Effector CD8-positive, alpha-beta T cell (primary cell): ENCODE data around the gene LSR.

ENCODE experiments used
- DNase-seq: peaks from one replicate; lab custom pipeline; 2025; lab: John Stamatoyannopoulos, UW

The LSR gene

DNA sequence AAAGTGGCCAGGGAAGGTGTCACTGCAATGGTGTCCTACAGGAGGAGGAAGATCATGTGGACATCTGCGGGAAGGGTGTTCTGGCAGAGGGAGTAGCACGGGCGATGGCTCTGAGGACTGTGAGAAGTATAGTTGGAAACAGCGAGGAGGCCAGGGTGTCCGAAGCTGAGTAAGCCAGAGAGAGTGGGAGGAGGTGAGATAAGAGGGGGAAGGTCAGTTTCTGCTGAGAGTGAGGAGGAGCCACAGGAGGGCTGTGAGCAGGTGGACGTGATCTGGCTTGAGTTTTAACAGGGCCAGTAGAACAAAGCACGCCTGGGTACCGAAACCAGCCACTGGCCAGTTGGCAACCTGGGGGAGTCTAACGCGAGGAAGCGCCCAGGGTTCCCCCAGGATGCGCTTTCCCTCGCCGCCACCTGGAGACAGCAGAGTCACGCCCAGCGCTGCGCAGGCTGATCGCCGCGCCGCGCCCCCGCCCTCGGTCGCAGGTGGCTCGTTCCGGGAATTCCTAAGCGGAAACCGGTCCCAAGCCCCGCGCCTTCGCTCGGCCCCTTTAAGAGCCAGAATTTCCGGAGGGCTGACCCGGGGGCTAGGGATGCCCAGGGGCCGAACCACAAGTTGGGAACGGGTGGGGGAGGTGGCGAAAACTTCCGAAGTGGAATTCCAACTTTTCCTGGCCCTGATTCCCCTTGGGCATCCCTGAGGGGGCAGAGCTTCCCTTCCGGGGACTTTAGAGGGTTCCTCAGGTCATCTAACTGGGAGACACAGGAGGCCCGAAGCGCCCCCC is 1.1 kb upstream of the LSR start:
- peak; percentile 38 for DNase-seq

DNA sequence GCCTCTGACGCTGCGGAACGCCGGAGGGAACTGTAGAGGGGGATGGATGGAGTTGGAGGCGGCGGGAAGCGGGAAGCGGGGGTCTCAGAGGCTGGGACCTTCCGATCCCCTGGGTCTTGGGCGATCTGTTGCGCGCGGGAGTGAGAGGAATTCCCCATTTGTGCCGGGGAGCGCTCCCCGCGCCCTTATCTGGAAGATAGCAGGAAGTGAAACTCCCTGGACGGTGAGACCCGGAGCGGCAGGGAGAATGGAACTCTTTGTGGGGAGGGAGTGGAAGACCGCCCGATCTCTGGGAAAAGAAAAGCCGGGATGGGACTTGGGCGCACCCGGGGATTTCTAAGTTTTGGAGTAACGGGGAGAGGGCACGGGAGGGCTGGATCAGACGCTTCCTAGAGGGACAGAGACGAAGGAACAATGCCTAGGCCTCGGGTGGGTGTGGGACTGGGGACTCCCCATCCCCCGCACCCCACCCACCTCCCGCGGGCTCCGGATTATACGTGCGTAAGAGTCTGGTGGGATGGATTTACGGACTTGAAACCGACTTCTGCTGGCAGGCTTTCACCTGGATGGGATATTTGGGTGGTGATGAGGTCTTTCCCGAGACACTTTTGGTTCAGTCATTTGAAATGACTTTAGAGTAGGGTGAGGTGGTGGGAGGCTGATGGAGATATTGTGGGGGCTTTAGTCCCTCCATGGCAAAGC is 495 bp downstream of the LSR start:
- DNase-seq: no peak

DNA sequence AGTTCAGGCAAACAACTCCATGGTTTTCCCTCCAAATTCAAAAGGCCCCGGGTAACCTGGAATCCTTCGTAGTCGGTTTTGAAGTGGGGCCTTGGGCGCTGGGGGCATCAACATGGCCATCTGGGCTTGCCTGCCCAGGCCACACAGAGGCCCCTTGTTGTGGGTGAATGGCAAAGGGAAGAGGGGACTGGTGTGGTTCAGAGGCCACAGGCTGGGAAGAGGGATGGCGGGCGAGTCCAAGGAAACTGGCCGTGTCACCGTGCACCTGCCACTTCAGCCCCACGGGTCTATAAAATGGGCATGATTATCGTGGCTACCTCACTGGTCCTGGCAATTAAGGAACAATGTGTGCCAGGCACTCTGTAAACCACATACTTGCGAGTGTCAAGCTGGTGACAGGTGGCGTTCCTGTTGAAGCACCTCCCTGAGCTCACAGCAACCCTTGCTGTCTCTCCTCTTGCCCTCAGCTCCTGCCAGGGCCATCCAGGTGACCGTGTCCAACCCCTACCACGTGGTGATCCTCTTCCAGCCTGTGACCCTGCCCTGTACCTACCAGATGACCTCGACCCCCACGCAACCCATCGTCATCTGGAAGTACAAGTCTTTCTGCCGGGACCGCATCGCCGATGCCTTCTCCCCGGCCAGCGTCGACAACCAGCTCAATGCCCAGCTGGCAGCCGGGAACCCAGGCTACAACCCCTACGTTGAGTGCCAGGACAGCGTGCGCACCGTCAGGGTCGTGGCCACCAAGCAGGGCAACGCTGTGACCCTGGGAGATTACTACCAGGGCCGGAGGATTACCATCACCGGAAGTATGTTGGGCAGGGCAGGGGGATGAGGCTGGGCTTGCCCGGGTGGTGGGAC is 1.3 kb downstream of the LSR start:
- DNase-seq: no peak

DNA sequence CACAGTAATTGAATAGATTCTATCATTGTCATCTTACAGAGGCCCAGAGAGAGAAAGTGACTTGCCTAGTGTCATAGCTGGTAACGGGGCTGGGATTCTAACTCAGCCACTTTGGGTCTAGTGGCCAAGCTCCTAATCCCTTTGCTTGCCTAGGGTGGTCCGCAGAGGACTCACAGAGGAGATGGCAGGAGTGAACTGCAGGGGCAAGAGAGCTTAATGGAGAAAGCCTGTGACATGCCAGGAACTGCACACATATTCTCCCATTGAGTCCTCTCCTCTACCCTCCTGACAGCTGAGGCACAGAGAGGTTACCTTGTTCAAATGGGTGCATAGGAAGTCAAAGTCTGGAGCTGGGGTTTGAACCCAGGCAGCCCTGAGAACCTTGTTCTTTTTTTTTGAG is 2.7 kb downstream of the LSR start:
- DNase-seq: no peak

DNA sequence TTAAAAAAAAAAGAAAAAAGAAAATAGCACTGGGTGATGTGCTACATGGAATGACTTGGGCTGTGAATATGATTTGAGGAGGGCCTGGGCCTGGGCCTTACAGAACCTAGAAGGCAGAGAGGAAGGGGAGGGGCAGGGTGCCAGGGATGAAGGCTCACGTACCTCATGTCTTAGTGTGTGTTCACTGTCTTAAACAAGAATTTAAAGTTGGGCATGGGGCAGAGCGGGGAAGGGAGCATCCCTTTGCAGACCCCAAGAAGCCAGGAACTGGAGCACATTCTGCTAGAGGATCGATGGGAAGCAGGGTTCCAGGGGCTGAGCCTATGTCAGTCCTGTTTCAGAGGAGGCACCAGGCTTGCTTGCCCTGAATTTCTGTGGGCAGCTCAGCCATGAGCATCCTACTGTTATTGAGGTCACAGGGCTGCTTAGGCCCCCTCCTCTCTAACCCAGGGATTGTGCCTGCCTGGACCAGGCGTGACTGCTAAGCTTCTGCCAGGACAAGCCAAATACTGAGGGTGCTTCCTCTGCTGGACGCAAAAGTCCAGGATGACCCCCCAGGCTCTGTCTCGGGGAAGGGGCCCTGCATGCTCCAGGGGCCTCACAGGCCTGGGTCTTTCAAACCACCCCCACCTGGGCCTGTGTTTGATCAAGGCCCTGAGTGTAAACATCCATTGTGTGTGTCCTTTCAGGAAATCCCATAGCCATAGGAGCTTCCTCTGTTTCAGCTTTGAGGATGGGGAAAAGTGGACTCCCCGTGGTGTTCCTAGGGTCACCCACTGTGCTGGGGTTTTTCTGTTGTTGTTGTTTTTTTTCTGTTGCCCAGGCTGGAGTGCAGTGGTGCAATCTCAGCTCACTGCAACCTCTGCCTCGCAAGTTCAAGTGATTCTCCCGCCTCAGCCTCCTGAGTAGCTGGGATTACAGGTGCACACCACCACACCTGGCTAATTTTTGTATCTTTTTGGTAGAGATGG is 4.8 kb downstream of the LSR start:
- no peak for DNase-seq

DNA sequence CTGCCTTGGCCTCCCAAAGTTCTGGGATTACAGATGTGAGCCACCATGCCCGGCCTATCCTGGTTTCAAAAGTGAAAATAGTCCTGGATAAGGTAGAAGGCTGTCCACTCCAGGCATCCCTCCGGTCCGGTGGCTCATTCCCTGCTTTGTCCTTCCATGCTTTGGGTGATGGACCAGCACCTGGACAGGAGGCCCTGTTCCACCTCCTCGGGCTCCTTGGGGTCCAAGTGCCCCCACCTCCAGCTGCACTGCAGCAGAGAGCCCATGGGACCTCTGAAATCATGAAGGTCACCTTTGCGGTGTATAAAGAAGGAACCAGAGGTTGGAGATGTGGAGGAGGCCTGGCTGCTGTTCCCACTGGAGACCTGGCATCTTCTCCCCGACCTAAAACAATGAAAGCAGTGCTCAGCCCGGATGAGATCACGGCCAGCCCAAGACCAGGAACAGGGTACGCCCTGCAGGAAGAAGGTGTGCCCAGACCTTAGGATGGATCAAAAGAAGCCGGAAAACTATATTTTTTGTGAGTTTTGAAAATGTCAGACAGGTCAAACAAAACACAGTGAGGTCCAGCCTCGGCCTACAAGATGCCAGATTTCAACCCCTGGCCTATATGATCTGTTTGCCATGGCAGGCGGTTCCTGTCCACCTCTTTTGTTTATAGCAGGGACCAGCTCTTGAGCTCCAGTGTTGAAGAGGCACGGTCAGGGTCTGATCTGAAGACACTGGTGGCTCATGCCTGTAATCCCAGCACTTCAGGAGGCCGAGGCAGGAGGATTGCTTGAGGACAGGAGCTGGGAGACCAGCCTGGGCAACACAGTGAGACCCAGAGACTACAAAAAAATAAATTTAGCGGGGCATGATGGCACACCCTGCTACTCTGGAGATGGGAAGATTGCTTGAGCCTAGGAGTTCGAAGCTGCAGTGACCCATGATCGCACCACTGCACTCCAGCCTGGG is 5.8 kb downstream of the LSR start:
- no peak for DNase-seq

DNA sequence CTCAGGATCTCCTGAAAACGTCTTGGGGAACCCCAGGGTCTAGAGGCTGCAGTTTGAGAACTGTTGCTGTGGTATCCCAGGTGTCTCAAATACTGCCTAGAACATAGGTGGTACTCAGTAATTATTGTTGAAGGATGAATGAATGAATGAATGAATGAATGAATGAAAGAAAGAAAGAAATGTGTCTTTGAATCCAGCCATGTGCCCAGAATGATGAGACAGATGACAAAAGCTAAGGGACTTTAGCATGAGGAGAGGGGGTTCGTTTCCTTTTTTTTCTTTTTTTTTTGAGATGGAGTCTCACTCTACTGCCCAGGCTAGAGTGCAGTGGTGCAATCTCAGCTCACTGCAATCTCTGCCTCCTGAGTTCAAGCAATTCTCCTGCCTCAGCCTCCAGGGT is 7.8 kb downstream of the LSR start:
- no peak for DNase-seq

DNA sequence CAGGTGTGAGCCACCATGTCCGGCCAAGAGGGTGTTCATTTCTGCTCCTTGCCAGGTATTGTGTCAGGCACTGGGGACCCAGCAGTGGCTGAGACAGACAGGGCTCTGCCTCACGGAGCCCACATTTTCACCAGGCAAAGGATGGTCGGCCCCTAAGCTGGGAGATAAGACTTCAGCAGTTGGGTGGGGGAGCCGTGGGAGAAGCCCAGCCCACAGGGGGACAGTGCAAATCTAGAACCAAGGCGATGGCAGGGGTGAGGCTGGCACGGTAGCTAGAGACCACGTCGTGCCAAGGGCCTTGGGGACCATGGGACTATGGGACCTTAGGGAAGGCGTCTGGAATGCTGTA is 8.3 kb downstream of the LSR start:
- DNase-seq: no peak

DNA sequence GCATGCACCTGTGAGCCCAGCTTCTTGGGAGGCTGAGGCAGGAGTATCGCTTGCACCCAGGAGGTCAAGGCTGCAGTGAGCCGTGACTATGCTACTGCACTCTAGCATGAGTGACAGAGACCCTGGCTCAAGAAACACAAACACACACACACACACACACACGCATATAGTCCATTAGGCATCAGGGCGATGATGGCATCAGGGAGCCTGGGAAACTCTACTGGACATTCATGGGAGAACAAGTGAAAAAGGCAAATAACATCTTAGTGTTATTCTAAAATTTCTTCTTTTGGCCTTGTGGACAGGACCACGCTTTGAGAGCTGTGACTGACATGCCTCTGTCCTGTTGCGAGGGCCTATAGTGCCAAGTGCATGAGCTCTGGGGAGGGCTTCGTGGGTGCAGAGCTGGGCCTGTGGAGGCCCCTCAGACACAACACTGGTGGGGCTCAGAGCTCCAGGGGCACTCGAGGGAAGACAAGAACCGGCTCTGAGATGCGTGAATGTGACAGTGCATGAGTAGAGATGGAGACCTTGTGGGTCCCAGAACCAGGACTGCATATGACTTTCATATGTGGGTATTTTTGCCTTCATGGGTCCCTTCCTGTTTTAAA is 12.0 kb downstream of the LSR start:
- no peak for DNase-seq

DNA sequence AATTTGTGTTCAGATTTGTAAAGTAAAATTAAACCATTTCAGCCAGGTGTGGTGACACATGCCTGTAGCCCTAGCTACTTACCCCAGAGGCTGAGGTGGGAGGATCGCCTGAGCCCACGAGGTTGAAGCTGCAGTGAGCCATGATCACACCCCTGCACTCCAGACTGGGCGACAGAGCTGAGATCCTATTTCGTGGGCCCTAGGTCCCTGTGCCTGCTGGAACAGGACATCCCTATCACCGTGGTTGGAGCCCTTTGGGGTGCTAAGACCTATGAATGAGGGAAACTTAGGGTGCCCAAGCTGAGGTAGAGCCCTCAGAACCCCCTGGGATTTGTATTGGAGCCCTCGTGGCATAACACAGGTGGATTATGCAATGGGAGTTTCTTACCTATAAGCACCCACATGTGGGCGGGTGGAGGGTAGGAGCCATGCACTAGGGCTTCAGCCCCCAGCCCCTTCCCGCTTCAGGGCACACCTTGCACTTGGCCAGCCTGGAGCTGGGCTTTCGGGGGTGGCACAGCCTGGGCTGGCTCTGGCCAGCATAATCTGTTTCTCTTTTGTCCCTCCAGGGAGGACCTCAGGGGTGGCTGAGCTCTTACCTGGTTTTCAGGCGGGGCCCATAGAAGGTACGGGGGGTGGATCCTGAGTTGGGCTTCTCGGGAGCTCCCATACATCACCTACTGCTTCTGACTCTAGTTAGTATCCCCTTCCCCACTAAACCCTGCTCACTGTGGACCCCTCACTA is 12.7 kb downstream of the LSR start:
- no peak for DNase-seq

DNA sequence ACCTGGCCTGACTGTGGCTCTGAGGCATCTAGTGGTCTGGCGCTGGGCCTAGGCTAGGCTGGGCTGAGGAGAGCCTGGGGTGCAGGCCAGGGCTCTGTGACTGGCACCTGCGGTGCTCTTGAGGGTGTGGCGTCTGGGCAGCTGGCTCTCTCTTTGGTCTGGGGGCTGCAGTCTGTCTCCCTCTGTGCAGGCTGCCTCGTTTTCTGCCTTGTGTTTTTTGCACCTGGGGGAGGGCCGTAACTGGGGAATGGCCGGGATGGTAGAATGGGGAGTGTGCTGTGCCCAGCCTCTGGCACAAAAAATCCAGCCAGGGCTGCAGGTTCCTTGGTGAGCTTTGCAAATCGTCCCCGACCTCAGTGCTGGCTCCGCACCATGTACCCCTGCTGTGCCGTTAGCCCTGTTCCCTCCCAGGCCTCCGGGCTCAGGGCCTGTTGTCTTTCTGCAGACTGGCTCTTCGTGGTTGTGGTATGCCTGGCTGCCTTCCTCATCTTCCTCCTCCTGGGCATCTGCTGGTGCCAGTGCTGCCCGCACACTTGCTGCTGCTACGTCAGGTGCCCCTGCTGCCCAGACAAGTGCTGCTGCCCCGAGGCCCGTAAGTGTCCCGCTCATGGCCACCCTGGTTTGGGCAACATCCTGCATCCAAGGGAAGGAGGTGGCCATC is 13.4 kb downstream of the LSR start:
- DNase-seq: no peak

DNA sequence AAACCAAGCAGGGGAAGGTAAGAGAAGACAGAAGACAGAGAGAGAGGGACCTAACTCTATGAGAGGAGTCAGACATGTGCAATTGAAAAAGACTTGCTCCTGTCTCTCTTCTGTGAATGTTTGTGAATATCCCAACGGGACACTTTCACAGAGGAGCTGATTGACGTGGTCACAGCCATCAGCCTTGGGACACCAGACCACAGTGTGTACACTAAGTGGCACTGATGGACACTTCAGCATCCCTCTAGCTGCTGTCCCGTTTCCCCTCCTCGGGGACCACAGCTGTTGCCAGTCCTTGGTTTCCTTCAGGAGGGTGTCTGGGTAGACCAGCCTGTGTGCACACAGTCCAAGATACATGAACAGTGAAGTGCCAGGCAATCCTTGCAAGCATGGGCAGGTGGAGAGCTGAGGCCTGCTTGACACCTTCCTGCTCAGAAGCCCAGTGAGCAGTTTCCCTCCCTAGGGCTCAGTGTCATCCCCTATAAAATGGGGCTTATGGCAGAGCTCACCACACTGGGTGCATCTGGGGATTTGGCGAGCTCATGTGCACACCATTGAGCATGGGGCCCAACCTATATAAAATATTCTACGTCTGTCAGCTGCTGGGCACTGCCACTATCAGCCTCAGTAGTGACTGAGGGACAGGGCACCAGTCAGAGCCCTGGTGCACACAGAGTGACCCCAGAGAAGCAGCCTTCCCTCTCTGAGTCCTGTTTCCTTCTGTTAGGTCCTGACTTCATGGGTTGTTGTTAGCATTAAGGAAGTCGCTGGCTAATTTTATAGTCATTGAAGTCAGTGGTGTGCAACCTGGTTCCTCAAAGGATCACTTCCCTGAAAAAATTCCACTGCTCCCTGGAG is 15.7 kb downstream of the LSR start:
- no peak for DNase-seq

DNA sequence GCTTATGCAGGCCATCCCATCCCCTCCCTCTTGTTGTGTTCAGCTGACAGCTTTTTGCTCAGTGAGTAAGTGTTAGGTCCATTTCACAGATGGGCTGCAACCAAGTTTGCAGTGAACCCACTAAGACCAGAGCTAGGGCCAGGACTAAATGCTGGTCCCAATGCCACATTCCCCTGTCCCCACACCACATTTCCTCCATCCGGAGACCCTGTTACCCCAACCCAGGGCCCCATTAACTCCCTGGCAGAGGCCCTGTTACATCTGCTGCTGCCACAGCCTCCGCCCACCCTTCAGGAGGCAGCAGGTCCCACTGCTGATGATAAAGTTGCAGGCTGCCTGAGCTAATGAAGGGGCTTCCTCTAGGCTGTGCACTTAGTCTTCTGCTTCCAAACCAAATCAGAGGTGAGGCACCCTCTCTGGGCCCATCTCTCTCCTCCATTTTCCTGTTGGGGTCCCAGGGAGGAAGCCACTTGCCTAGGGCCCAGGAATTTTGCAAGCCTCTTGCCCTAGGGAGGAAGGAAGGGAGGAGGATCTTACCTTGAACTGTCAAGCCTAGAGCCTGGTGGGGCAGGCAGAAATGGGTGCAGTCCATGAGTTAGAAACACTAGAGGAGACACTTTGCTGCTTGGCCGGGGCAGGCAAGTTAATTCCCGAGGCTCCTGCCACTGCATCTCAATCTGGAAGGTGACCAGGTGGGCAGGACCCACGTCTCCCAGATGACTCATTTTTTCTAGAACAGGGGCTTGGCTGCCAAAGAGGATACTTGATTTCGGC is 16.5 kb downstream of the LSR start:
- no peak for DNase-seq

DNA sequence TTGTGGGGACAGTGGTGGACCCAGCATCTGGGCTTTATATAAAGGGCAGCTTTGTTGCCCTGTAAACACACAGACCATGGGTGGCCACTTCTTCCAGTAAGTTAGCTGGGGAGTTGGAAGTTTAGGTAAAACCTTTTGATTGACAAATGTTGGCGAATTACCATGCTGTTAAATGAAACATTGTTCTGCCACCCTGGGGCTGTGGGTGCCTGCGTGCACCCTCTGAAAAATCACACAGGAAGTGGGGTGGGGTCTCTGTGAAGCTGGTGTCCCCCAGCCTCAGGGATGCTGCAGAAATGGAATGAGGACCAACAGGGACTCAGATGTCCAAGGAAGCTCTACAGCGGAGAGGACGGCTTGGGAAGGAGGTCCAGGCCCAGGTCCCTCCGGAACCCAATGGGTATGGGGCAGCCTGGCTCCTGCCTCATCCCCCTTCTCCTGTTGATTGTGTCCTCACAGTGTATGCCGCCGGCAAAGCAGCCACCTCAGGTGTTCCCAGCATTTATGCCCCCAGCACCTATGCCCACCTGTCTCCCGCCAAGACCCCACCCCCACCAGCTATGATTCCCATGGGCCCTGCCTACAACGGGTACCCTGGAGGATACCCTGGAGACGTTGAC is 17.2 kb downstream of the LSR start:
- DNase-seq: no peak

DNA sequence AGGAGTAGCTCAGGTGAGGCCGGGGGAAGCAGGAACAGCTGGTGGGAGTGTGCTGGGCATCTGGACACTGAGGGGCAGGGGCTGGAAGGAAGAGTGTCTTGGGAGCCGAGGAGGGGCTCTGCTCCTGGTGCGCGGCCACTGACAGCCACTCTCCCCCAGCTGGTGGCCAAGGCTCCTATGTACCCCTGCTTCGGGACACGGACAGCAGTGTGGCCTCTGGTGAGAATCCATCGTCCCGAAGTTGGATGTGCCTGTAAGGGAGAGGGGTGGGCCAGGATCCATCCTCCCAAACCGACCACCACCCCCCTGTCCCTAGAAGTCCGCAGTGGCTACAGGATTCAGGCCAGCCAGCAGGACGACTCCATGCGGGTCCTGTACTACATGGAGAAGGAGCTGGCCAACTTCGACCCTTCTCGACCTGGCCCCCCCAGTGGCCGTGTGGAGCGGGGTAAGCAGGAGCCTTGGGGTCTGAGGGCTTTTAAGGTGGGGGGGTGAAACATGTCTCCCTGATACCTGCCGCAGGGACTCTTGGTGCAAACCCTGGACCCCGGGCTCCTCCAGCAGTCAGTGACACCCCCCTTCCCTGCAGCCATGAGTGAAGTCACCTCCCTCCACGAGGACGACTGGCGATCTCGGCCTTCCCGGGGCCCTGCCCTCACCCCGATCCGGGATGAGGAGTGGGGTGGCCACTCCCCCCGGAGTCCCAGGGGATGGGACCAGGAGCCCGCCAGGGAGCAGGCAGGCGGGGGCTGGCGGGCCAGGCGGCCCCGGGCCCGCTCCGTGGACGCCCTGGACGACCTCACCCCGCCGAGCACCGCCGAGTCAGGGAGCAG is 17.9 kb downstream of the LSR start:
- no peak for DNase-seq
